ENCODE results near the gene GRN.
A peak's percentile ranks its signal among the peaks of the same experiment; 100 is the strongest.

The GRN gene

GRCh38 chr17:44344939-44345453 is at the start of gene GRN:
Gene GRN (plus strand): TSS chr17:44345302. CDS start chr17:44349165, 3,863 bp downstream.
- peak; percentile 99 for DNase-seq (ENCODE audit: low spot score)

- DNase-seq (ENCODE audit: low spot score), result no peak
Measured at GRCh38 chr17:44297975-44298374, 47.1 kb upstream of the GRN start.

- DNase-seq (ENCODE audit: low spot score), result no peak
Measured at GRCh38 chr17:44304651-44305050, 40.5 kb upstream of the GRN start.

GRCh38 chr17:44307387-44308186 is 37.5 kb upstream of the GRN start:
- DNase-seq (ENCODE audit: low spot score), result peak; percentile 87

GRCh38 chr17:44308320-44308818 is 36.7 kb upstream of the GRN start, which contains the start of gene RUNDC3A:
Gene RUNDC3A (plus strand): TSS chr17:44308601. CDS start chr17:44308833, 232 bp downstream.
- DNase-seq (ENCODE audit: low spot score), result peak; percentile 93

- peak; percentile 62 for DNase-seq (ENCODE audit: low spot score)
Measured at GRCh38 chr17:44308865-44309264, 36.2 kb upstream of the GRN start.

GRCh38 chr17:44309472-44309871 is 35.6 kb upstream of the GRN start:
- DNase-seq (ENCODE audit: low spot score), result no peak

GRCh38 chr17:44310188-44310587 is 34.9 kb upstream of the GRN start:
- DNase-seq (ENCODE audit: low spot score), result no peak

GRCh38 chr17:44310609-44311376 is 34.3 kb upstream of the GRN start:
- DNase-seq (ENCODE audit: low spot score), result no peak

- DNase-seq (ENCODE audit: low spot score), result no peak
Measured at GRCh38 chr17:44311562-44312181, 33.4 kb upstream of the GRN start.

GRCh38 chr17:44312396-44313104 is 32.6 kb upstream of the GRN start:
- no peak for DNase-seq (ENCODE audit: low spot score)

GRCh38 chr17:44314031-44314430 is 31.1 kb upstream of the GRN start:
- no peak for DNase-seq (ENCODE audit: low spot score)

GRCh38 chr17:44314524-44314868 is 30.6 kb upstream of the GRN start:
- no peak for DNase-seq (ENCODE audit: low spot score)

GRCh38 chr17:44314869-44315661 is 30.0 kb upstream of the GRN start:
- no peak for DNase-seq (ENCODE audit: low spot score)

- no peak for DNase-seq (ENCODE audit: low spot score)
Measured at GRCh38 chr17:44315760-44316731, 29.1 kb upstream of the GRN start.

- no peak for DNase-seq (ENCODE audit: low spot score)
Measured at GRCh38 chr17:44317545-44317944, 27.6 kb upstream of the GRN start.

GRCh38 chr17:44318077-44318892 is 26.8 kb upstream of the GRN start:
- DNase-seq (ENCODE audit: low spot score), result no peak

GRCh38 chr17:44320066-44320465 is 25.0 kb upstream of the GRN start:
- no peak for DNase-seq (ENCODE audit: low spot score)
